ENCODE data around the gene MSH2. TPM values are rescaled to one million over a fixed set of nuclear protein-coding genes. Genes with fewer than 3 reads are reported as not detected.
"Not testable (repeated sequence)": the region's sequence is repeated elsewhere in the genome, so short reads cannot be mapped to it uniquely, and the experiment has no call there.

MSH2 gene
- total and polyA plus RNA-seq, 10 donors, result 7.1 to 19.4 (median 15.5) TPM

- Histone ChIP-seq H3K4me3 (no peak overlapping the region), H3K36me3 (no peaks in the 10 kb centered on the region), H3K4me1 (peaks cover 0 to 12% (median 0%) of the 10 kb centered on the region in 6 donors), H3K9me3 (peaks cover 3 to 26% (median 20%) of the 10 kb centered on the region in 8 donors), H3K27ac (no peak overlapping the region), H3K27me3 (replicated peaks in 1 of 7) (peaks cover 0 to 13% (median 0%) of the 10 kb centered on the region in 7 donors)
- TF ChIP-seq POLR2A (IDR thresholded peaks at IDR 0.05), result no peak
- no peak for TF ChIP-seq CTCF (IDR thresholded peaks at IDR 0.05 in 8 of 11, conservative IDR thresholded peaks at IDR 0.05 in 3 of 11)
- TF ChIP-seq POLR2AphosphoS5 (IDR thresholded peaks at IDR 0.05), result no peak
- intact Hi-C loops (cut with DNase I; ENCODE audit: low total_unique reads), result no loop called here
- no peak for DNase-seq
- 79 to 87% (median 83%) methylated on average over 7 of the region's 7 CpGs for WGBS, 5 donors
These were observed 96.8 kb downstream of the MSH2 start for GRCh38 chr2:47499621-47500309.

- TF ChIP-seq POLR2A (IDR thresholded peaks at IDR 0.05) (no peak), POLR2AphosphoS5 (IDR thresholded peaks at IDR 0.05) (no peak), CTCF (IDR thresholded peaks at IDR 0.05 in 8 of 11, conservative IDR thresholded peaks at IDR 0.05 in 3 of 11) (no peak)
- H3K36me3 ChIP-seq, result no peaks in the 10 kb centered on the region
- H3K27ac ChIP-seq, result no peak overlapping the region
- DNase-seq, result no peak
- peaks cover 0 to 12% (median 0%) of the 10 kb centered on the region in 6 donors for H3K4me1 ChIP-seq
- H3K27me3 ChIP-seq (replicated peaks in 1 of 7), result peaks cover 0 to 5% (median 0%) of the 10 kb centered on the region in 7 donors
- WGBS, 5 donors, result 69 to 83% (median 79%) methylated on average over 3 of the region's 3 CpGs
- H3K4me3 ChIP-seq, result no peak overlapping the region
- H3K9me3 ChIP-seq, result peaks cover 3 to 41% (median 33%) of the 10 kb centered on the region in 8 donors
- intact Hi-C loops (cut with DNase I; ENCODE audit: low total_unique reads), result no loop called here
These were observed 98.6 kb downstream of the MSH2 start for GRCh38 chr2:47501374-47502200.

- Histone ChIP-seq H3K9me3 (peaks cover 3 to 41% (median 33%) of the 10 kb centered on the region in 8 donors), H3K4me1 (peaks cover 0 to 12% (median 0%) of the 10 kb centered on the region in 6 donors)
- intact Hi-C loops (cut with DNase I; ENCODE audit: low total_unique reads); H3K36me3 ChIP-seq; H3K27me3 ChIP-seq (replicated peaks in 1 of 7); H3K4me3 ChIP-seq; H3K27ac ChIP-seq; DNase-seq: not testable (repeated sequence)
- WGBS, 5 donors, result 59 to 76% (median 74%) methylated on average over 2 of the region's 2 CpGs
These were observed 99.5 kb downstream of the MSH2 start for GRCh38 chr2:47502498-47502897.

GRCh38 chr2:47503481-47504070 is 100.6 kb downstream of the MSH2 start:
- Histone ChIP-seq H3K4me1 (peaks cover 0 to 12% (median 0%) of the 10 kb centered on the region in 6 donors), H3K9me3 (peaks cover 3 to 41% (median 33%) of the 10 kb centered on the region in 8 donors), H3K4me3 (no peak overlapping the region), H3K27me3 (replicated peaks in 1 of 7) (peaks cover 0 to 6% (median 0%) of the 10 kb centered on the region in 7 donors), H3K27ac (no peak overlapping the region), H3K36me3 (no peaks in the 10 kb centered on the region)
- 70 to 82% (median 78%) methylated on average over 7 to 8 of the region's 8 CpGs for WGBS, 5 donors
- intact Hi-C loops (cut with DNase I; ENCODE audit: low total_unique reads), result no loop called here
- DNase-seq, result no peak
- TF ChIP-seq POLR2A (IDR thresholded peaks at IDR 0.05) (no peak), CTCF (IDR thresholded peaks at IDR 0.05 in 8 of 11, conservative IDR thresholded peaks at IDR 0.05 in 3 of 11) (no peak), POLR2AphosphoS5 (IDR thresholded peaks at IDR 0.05) (no peak)

Data from spleen (tissue), 11 donors.